GM18870 (cell line): ENCODE measurements around the gene ASIP.

ENCODE experiments used
- ATAC-seq: cut with Tn5 transposase; IDR thresholded peaks from one replicate; pipeline ENCODE4 v1.9.1; 2021; ENCODE audit warnings: moderate library complexity; ENCODE audit not compliant: unreplicated experiment

The ASIP gene

GRCh38 chr20:34309691-34310090 is 68.5 kb downstream of the ASIP start:
- ATAC-seq, result no peak

GRCh38 chr20:34310481-34311117 is 69.4 kb downstream of the ASIP start:
- ATAC-seq, result no peak

GRCh38 chr20:34311118-34312023 is 70.1 kb downstream of the ASIP start:
- ATAC-seq, result no peak

- ATAC-seq, result no peak
Observed at GRCh38 chr20:34312024-34312460, 70.8 kb downstream of the ASIP start.

- peak; percentile 73 for ATAC-seq
Observed at GRCh38 chr20:34312544-34313217, 71.5 kb downstream of the ASIP start.

GRCh38 chr20:34315236-34315635 is 74.0 kb downstream of the ASIP start:
- no peak for ATAC-seq

GRCh38 chr20:34316196-34316814 is 75.1 kb downstream of the ASIP start:
- ATAC-seq, result no peak
